GM20431 (cell line): ENCODE data around the gene GLI3.

Experiments
- in situ Hi-C: fragments of 300-500 bp; cut with MseI, MboI; formaldehyde crosslinking; loops from one replicate; pipeline ENCODE4 v1.15.0; 2020; ENCODE audit warnings: low sequenced_read_pairs; ENCODE audit not compliant: unreplicated experiment

The GLI3 gene

GRCh38 chr7:42237811-42238541 is 967 bp upstream of the GLI3 start:
- in situ Hi-C loops: no loop called here

- in situ Hi-C loops: no loop called here
Measured at GRCh38 chr7:42236266-42236975, 588 bp downstream of the GLI3 start.

GRCh38 chr7:42235741-42236161 is 1.3 kb downstream of the GLI3 start:
- in situ Hi-C loops: no loop called here

GRCh38 chr7:42234736-42235135 is 2.3 kb downstream of the GLI3 start:
- in situ Hi-C loops: no loop called here

- in situ Hi-C loops: no loop called here
Measured at GRCh38 chr7:42233695-42234331, 3.2 kb downstream of the GLI3 start.

- in situ Hi-C loops: no loop called here
Measured at GRCh38 chr7:42233171-42233570, 3.8 kb downstream of the GLI3 start.

GRCh38 chr7:42232275-42232674 is 4.7 kb downstream of the GLI3 start:
- in situ Hi-C loops: no loop called here

GRCh38 chr7:42231043-42231787 is 5.8 kb downstream of the GLI3 start:
- in situ Hi-C loops: no loop called here

- in situ Hi-C loops: no loop called here
Measured at GRCh38 chr7:42227936-42228591, 8.9 kb downstream of the GLI3 start.

- in situ Hi-C loops: no loop called here
Measured at GRCh38 chr7:42227541-42227935, 9.5 kb downstream of the GLI3 start.

- in situ Hi-C loops: no loop called here
Measured at GRCh38 chr7:42227021-42227420, 10.0 kb downstream of the GLI3 start.

GRCh38 chr7:42226354-42226941 is 10.6 kb downstream of the GLI3 start:
- in situ Hi-C loops: no loop called here

- in situ Hi-C loops: no loop called here
Measured at GRCh38 chr7:42224391-42225003, 12.5 kb downstream of the GLI3 start.

- in situ Hi-C loops: no loop called here
Measured at GRCh38 chr7:42222891-42223290, 14.1 kb downstream of the GLI3 start.

- in situ Hi-C loops: no loop called here
Measured at GRCh38 chr7:42222125-42222524, 14.9 kb downstream of the GLI3 start.

GRCh38 chr7:42221304-42221703 is 15.7 kb downstream of the GLI3 start:
- in situ Hi-C loops: no loop called here

- in situ Hi-C loops: no loop called here
Measured at GRCh38 chr7:42219447-42219846, 17.6 kb downstream of the GLI3 start.

GRCh38 chr7:42218248-42218647 is 18.8 kb downstream of the GLI3 start:
- in situ Hi-C loops: no loop called here

GRCh38 chr7:42217548-42217947 is 19.5 kb downstream of the GLI3 start:
- in situ Hi-C loops: no loop called here
